ENCODE measurements around the gene EEIG1. TPM values are rescaled to one million over a fixed set of nuclear protein-coding genes. Genes with fewer than 3 reads are reported as not detected.

EEIG1 gene
- total and polyA plus RNA-seq, 2 experiments from 2014 or later = 11.2 to 22.4 TPM

DNA sequence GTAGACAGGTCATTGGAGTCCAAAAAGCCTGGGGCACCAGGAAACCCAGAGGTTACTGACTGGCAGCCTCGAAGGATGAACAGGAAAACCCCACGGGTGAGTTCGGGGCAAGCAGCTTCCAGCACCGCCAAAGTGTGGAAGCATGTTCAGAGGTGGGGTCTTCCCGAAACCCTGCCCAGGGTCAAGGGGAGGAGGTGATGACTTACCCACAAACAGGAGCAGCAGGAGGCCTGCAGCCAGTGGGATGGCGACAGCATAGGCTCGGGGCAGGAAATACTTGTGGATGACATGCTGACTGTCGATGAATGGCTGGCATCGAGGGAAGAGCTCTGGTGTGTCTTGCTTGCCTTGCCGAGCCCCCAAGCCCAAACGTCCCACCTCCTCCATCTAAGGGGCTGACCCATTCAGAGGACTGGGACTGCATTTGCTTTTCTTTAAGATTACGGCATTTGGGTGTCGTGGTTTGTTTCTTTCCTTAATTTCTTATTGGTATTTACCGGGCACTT lies 44.4 kb downstream of the EEIG1 start (continued):
- TF ChIP-seq NANOG (IDR thresholded peaks at IDR 0.05; ENCODE audit: borderline replicate concordance) (no peak), CTCF (conservative IDR thresholded peaks at IDR 0.05; ENCODE audit: low read depth in 2 of 2) (no peak), CREB1 (CRISPR knock-in tag; IDR thresholded peaks at IDR 0.05; ENCODE audit: low read depth) (no peak), EZH2 (IDR thresholded peaks at IDR 0.05; ENCODE audit: low read depth, unreplicated experiment) (no peak), EZH2phosphoT487 (IDR thresholded peaks at IDR 0.05; ENCODE audit: unreplicated experiment) (no peak), POLR2AphosphoS5 (IDR thresholded peaks at IDR 0.05; ENCODE audit: low read depth) (no peak), JUNB (IDR thresholded peaks at IDR 0.05; ENCODE audit: unreplicated experiment) (no peak), ZNF331 (CRISPR knock-in tag; IDR thresholded peaks at IDR 0.05; ENCODE audit: low read depth) (no peak), STAT1 (IDR thresholded peaks at IDR 0.05; ENCODE audit: unreplicated experiment) (no peak)
- TF ChIP-seq, protein P1, sequence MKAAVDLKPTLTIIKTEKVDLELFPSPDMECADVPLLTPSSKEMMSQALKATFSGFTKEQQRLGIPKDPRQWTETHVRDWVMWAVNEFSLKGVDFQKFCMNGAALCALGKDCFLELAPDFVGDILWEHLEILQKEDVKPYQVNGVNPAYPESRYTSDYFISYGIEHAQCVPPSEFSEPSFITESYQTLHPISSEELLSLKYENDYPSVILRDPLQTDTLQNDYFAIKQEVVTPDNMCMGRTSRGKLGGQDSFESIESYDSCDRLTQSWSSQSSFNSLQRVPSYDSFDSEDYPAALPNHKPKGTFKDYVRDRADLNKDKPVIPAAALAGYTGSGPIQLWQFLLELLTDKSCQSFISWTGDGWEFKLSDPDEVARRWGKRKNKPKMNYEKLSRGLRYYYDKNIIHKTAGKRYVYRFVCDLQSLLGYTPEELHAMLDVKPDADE (IDR thresholded peaks at IDR 0.05) = no peak

DNA sequence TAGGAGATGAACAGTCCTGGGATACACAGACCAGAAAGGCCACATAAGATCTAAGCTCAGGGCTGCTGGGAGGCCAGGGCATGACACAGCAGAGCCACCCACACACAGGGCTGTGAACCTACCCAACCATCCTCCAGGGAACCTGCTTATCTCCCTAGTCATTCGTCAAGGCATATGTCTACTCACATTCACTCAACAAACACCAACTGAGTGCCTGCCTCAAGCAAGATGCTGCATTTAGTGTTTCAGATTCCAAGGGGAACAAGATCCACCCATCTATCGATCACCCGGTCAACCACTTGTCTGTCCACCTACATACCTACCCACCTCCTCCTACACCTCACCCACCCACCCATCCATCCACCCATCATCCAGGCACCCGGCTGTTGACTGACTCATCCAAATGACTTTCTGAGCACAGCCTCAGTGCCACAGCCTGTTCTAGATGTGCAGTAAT lies 45.0 kb downstream of the EEIG1 start:
- Histone ChIP-seq H4K20me1 (replicated peaks; ENCODE audit: insufficient read depth) (peaks cover 8% of the 10 kb centered on the region), H3K4me1 (ENCODE audit: insufficient read depth) (peaks cover 25% of the 10 kb centered on the region), H2AFZ (no peak overlapping the region), H3K9me2 (ENCODE audit: insufficient read depth) (no peaks in the 10 kb centered on the region), H3K4me3 (peak overlapping the region; percentile 77; the same call in 1 of the 2 replicates), H3K4me2 (peak overlapping the region; percentile 92), H3K27me3 (ENCODE audit: insufficient read depth) (no peaks in the 10 kb centered on the region), H3K79me2 (replicated peaks; ENCODE audit: insufficient read depth) (peaks cover 7% of the 10 kb centered on the region), H3F3A (replicated peaks; ENCODE audit: low read depth) (peaks cover 19% of the 10 kb centered on the region), H3K36me3 (ENCODE audit: insufficient read depth) (no peaks in the 10 kb centered on the region), H3K27ac (ENCODE audit: low read depth) (no peak overlapping the region)
- Mint-ChIP-seq H3K9me3 (no peaks in the 10 kb centered on the region; the same call in 1 of the 3 replicates), H3K36me3 (ENCODE audit: low read depth) (peaks cover 7% of the 10 kb centered on the region; the same call in 1 of the 3 replicates), H3K4me1 (peaks cover 33% of the 10 kb centered on the region), H3K27ac (no peak overlapping the region), H3K27me3 (ENCODE audit: insufficient read depth, low read depth, poor library complexity) (peaks cover 34% of the 10 kb centered on the region), H3K4me3 (peak overlapping the region; percentile 89)
- DNase-seq (ENCODE audit: low spot score) (no peak), ATAC-seq (no peak)
- TF ChIP-seq STAT1 (IDR thresholded peaks at IDR 0.05; ENCODE audit: unreplicated experiment) = no peak
- no peak for TF ChIP-seq ZNF462 (CRISPR knock-in tag; IDR thresholded peaks at IDR 0.05)
- TF ChIP-seq CTCF (conservative IDR thresholded peaks at IDR 0.05; ENCODE audit: low read depth in 2 of 2) = no peak
- no peak for TF ChIP-seq EZH2 (IDR thresholded peaks at IDR 0.05; ENCODE audit: low read depth, unreplicated experiment)
